GM12878 (cell line): ENCODE data around the gene AMER2. TPM values are rescaled to one million over a fixed set of nuclear protein-coding genes. Genes with fewer than 3 reads are reported as not detected.

Experiments
- ATAC-seq: fragments of 200-7000 bp; cut with Tn5 transposase; 3 replicates; pipeline ENCODE4 v1.9.1; 2020; ENCODE audit warnings: mild to moderate bottlenecking, moderate library complexity
- BruUV-seq: library from RNA; stranded (reverse); fragments of 400-500 nt; replicated peaks from 2 replicates; lab custom pipeline; 2021; lab: Mats Ljungman, UMichigan
- CTCF ChIA-PET: fragments of 300-600 bp; sonication (Branson Sonifier 250); formaldehyde crosslinking; extraction: SDS; loops from one replicate; lab custom pipeline; 2021; ENCODE audit warnings: inconsistent platforms; lab: Yijun Ruan, JAX
- POLR2A ChIA-PET: fragments of 350-600 bp; formaldehyde crosslinking; extraction: SDS; loops from one replicate; lab custom pipeline; 2021; ENCODE audit warnings: inconsistent platforms; lab: Charles Lee
- RAD21 ChIA-PET: fragments of 300-600 bp; sonication (Branson Sonifier 250); formaldehyde crosslinking; loops from one replicate; lab custom pipeline; 2023; ENCODE audit warnings: antibody characterized with exemption; ENCODE audit not compliant: unreplicated experiment; lab: Charles Lee
- SMC1A ChIA-PET: fragments of 300-600 bp; sonication (Branson Sonifier 250); formaldehyde crosslinking; loops from one replicate; lab custom pipeline; 2023; ENCODE audit not compliant: unreplicated experiment, uncharacterized antibody; lab: Charles Lee
- DNase-seq: peaks from one replicate; pipeline ENCODE4 v3.0.0-alpha.2; 2011; ENCODE audit warnings: low read depth, low spot score
- FAIRE-seq: peaks from 3 replicates; lab custom pipeline; 2011; peaks lifted over from hg19 to GRCh38; lab: Jason Lieb, UNC
- H2AFZ ChIP-seq: 2 replicates; pipeline ENCODE4 v1.6.0; 2011; ENCODE audit warnings: low read depth, low read length, control low read depth; ENCODE audit not compliant: control insufficient read depth
- H3K27ac ChIP-seq: 2 replicates; pipeline ENCODE4 v1.5.1; 2011; ENCODE audit warnings: control low read depth; ENCODE audit not compliant: control insufficient read depth, insufficient read depth
- H3K27me3 ChIP-seq, 2 experiments: replicated peaks in 1 of 2; 2 replicates each; pipeline versions ENCODE4 v1.6.0 to v1.6.1; 2011; ENCODE audit warnings: low read length in 1 of 2; ENCODE audit not compliant: control insufficient read depth in 2 of 2, insufficient read depth in 2 of 2
- H3K36me3 ChIP-seq, 2 experiments: 2 replicates each; pipeline ENCODE4 v1.5.1; 2011; ENCODE audit warnings: low read length in 1 of 2; ENCODE audit not compliant: control insufficient read depth in 2 of 2, insufficient read depth in 2 of 2
- H3K4me1 ChIP-seq: 2 replicates; pipeline ENCODE4 v1.6.1; 2011; ENCODE audit warnings: mild to moderate bottlenecking, low read length, moderate library complexity, mixed read lengths; ENCODE audit not compliant: control insufficient read depth, insufficient read depth
- H3K4me2 ChIP-seq: 2 replicates; pipeline ENCODE4 v1.6.0; 2011; ENCODE audit warnings: control low read depth; ENCODE audit not compliant: control insufficient read depth, insufficient read depth
- H3K4me3 ChIP-seq: fragments of 200-600 bp; sonication (generic); 2 replicates; pipeline ENCODE4 v1.5.1; 2016
- H3K79me2 ChIP-seq: 2 replicates; pipeline ENCODE4 v1.6.0; 2011; ENCODE audit warnings: low read length; ENCODE audit not compliant: control insufficient read depth, insufficient read depth
- H3K9ac ChIP-seq: 2 replicates; pipeline ENCODE4 v1.8.0; 2011; ENCODE audit warnings: low read length, control low read depth, mixed read lengths; ENCODE audit not compliant: control insufficient read depth, insufficient read depth
- H3K9me3 ChIP-seq: replicated peaks from 3 replicates; pipeline ENCODE4 v1.5.1; 2011; ENCODE audit warnings: mild to moderate bottlenecking, low read length; ENCODE audit not compliant: control insufficient read depth, insufficient read depth
- H4K20me1 ChIP-seq: 2 replicates; pipeline ENCODE4 v1.6.0; 2011; ENCODE audit not compliant: control insufficient read depth, insufficient read depth
- BMI1 ChIP-seq: fragments of 450-650 bp; IDR thresholded peaks from 2 replicates; pipeline ENCODE4 v1.6.1; 2016; ENCODE audit warnings: mild to moderate bottlenecking, moderate library complexity, borderline replicate concordance
- FOXM1 ChIP-seq: IDR thresholded peaks from 2 replicates; pipeline ENCODE4 v1.6.1; 2012; ENCODE audit warnings: low read depth, mild to moderate bottlenecking, inconsistent platforms, low read length, moderate library complexity
- HDGF ChIP-seq: fragments of 450-650 bp; IDR thresholded peaks from 2 replicates; pipeline ENCODE4 v1.6.1; 2016; ENCODE audit warnings: antibody characterized with exemption
- MEF2A ChIP-seq: IDR thresholded peaks from 2 replicates; pipeline ENCODE4 v1.6.1; 2011; ENCODE audit warnings: low read depth, mild to moderate bottlenecking, low read length, moderate library complexity; ENCODE audit not compliant: insufficient read depth
- SP1 ChIP-seq: IDR thresholded peaks from one replicate; pipeline ENCODE4 v1.6.1; 2011; ENCODE audit warnings: low read depth, low read length
- WGBS: methylation state at CpG from one replicate; pipeline ENCODE4 v1.1.6; 2016; ENCODE audit warnings: low lambda C conversion rate; ENCODE audit not compliant: insufficient replicate concordance, insufficient coverage; ENCODE audit errors: missing lambda C conversion rate; 5-methylcytosine and 5-hydroxymethylcytosine counted together
- in situ Hi-C: fragments of 300-500 bp; cut with MboI; formaldehyde crosslinking; loops from 9 replicates; pipeline ENCODE4 v1.14.3; 2018; ENCODE audit warnings: mixed read lengths
- intact Hi-C: fragments of 100-400 bp; cut with micrococcal nuclease; formaldehyde crosslinking; loops from one replicate; pipeline ENCODE4 v1.14.2; 2022; ENCODE audit not compliant: unreplicated experiment
- polyA plus RNA-seq, 11 experiments: library from polyadenylated mRNA; depleted of rRNA in 4 of 11; unstranded in 6 of 11; stranded (reverse) in 5 of 11; fragments of >200 nt; fragmentation: Nextera tagmentation in 4 of 11; fragmentation: Illumina TruSeq in 1 of 11; extraction: Ambion mirVana in 4 of 11; extraction: Trizol in 1 of 11; gene quantifications; 1 replicate in 1 of 11; 2 replicates in 10 of 11; pipeline versions ENCODE4 v1.2.1 to v1.2.3, GENCODE V29; 2011 to 2016; ENCODE audit warnings: inconsistent platforms in 2 of 11, missing spikeins in 2 of 11, low read depth in 1 of 11
- total RNA-seq, 4 experiments: library from RNA; depleted of rRNA in 3 of 4; stranded (reverse); fragments of >200 nt in 3 of 4; fragmentation: Illumina TruSeq in 1 of 4; extraction: Trizol in 1 of 4; gene quantifications; 2 replicates each; pipeline versions ENCODE4 v1.2.1 to v1.2.3, GENCODE V29; 2013 to 2021
- TF ChIP-seq, protein P1 (sequence below): fragments of 450-650 bp; IDR thresholded peaks from 2 replicates; pipeline ENCODE4 v1.6.1; 2016; ENCODE audit warnings: mild to moderate bottlenecking, moderate library complexity, borderline replicate concordance
- TF ChIP-seq, protein P2 (sequence below): fragments of 450-650 bp; IDR thresholded peaks from 2 replicates; pipeline ENCODE4 v1.6.1; 2017; ENCODE audit warnings: antibody characterized with exemption, mild to moderate bottlenecking, moderate library complexity
- TF ChIP-seq, protein P3 (sequence below): fragments of 450-650 bp; formaldehyde crosslinking; IDR thresholded peaks from 2 replicates; pipeline ENCODE4 v1.4.0; 2020; ENCODE audit warnings: mild to moderate bottlenecking, moderate library complexity

The AMER2 gene
- total and polyA plus RNA-seq, 10 of the 15 experiments (the other 5 are each of a cell fraction or from before 2014, with no cell fraction given): 0.01 to 0.34 (median 0.21) TPM

DNA sequence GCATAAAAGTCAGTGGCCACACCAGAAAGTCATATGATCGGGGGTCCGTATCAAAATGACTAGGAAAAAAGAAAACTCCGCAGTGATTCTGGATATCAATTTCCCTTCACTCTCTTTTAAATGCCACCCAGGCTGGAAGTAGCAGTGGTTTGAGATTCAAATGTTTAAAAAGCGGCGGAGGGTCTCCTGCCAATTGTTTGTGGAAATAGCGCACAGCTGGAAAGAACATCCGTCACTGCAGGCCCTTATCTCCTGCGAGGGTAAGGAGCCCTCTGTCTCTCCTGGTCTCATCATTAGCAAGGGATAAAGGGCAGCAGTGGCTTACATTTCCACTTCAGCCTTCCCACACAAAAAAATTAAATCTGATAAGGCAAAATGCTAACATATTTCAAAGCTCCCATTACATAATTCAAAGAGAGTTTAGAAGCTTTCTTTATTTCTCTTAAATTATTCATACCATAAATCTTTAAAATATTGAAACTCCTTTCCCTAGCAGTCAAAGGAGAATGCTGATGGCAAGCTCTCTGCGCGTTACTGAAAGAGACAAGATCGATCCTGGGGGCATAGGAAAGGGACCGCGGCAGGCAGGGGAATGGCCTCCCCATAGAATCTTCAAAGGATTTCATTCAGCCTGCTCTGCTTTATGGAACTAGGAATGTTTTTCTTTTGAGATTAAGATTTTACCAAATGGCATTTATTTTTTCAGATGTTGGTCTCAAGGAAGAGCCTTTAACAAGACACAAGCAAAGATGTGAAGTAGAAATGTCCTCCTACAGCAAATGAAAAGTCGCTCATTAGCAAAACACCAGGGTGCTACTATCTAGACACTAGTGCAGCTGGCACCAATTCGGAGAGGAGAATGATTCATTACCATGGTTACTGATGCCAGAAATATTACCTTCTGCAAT is 35.0 kb downstream of the AMER2 start (continued):
- TF ChIP-seq, protein P1, sequence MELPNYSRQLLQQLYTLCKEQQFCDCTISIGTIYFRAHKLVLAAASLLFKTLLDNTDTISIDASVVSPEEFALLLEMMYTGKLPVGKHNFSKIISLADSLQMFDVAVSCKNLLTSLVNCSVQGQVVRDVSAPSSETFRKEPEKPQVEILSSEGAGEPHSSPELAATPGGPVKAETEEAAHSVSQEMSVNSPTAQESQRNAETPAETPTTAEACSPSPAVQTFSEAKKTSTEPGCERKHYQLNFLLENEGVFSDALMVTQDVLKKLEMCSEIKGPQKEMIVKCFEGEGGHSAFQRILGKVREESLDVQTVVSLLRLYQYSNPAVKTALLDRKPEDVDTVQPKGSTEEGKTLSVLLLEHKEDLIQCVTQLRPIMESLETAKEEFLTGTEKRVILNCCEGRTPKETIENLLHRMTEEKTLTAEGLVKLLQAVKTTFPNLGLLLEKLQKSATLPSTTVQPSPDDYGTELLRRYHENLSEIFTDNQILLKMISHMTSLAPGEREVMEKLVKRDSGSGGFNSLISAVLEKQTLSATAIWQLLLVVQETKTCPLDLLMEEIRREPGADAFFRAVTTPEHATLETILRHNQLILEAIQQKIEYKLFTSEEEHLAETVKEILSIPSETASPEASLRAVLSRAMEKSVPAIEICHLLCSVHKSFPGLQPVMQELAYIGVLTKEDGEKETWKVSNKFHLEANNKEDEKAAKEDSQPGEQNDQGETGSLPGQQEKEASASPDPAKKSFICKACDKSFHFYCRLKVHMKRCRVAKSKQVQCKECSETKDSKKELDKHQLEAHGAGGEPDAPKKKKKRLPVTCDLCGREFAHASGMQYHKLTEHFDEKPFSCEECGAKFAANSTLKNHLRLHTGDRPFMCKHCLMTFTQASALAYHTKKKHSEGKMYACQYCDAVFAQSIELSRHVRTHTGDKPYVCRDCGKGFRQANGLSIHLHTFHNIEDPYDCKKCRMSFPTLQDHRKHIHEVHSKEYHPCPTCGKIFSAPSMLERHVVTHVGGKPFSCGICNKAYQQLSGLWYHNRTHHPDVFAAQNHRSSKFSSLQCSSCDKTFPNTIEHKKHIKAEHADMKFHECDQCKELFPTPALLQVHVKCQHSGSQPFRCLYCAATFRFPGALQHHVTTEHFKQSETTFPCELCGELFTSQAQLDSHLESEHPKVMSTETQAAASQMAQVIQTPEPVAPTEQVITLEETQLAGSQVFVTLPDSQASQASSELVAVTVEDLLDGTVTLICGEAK: no peak
- TF ChIP-seq BMI1: no peak

DNA sequence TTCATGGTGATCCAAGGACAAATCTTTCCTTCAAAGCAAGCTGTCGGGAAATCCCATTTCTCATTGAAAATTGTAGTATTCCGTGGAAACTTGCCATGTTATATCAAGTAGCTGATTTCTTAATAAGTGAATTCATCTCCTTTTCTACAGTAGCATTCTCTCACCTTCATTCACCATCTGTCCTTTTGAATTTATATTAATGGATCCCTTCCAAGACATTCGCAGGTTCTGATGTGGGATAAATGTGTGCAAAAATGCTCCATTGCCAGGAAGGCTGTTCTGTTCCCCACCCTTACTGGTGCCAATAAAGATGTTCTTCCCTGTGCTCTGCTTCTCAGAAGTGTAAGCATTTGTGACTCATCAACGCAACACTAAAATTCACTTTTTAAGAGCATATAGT is 36.2 kb downstream of the AMER2 start:
- intact Hi-C loops: no loop called here
- WGBS: 64% methylated on average over 4 of the region's 4 CpGs
- H4K20me1 ChIP-seq: no peaks in the 10 kb centered on the region
- SMC1A ChIA-PET: no interaction called here
- H3K79me2 ChIP-seq: no peaks in the 10 kb centered on the region
- RAD21 ChIA-PET: no interaction called here
- POLR2A ChIA-PET: no interaction called here
- DNase-seq: no peak
- no peak for ATAC-seq
- no peaks in the 10 kb centered on the region; a peak in 2 of 4 replicates for H3K27me3 ChIP-seq
- no peak overlapping the region for H3K27ac ChIP-seq
- FAIRE-seq: no peak
- H3K36me3 ChIP-seq: no peaks in the 10 kb centered on the region
- no peak overlapping the region for H3K4me3 ChIP-seq
- in situ Hi-C loops: no loop called here
- no peaks in the 10 kb centered on the region for H3K9me3 ChIP-seq
- no peak overlapping the region for H3K9ac ChIP-seq
- CTCF ChIA-PET: no interaction called here
- H2AFZ ChIP-seq: no peak overlapping the region
- H3K4me1 ChIP-seq: no peaks in the 10 kb centered on the region
- H3K4me2 ChIP-seq: no peak overlapping the region
- no TSS peak for BruUV-seq
- TF ChIP-seq, protein P2, sequence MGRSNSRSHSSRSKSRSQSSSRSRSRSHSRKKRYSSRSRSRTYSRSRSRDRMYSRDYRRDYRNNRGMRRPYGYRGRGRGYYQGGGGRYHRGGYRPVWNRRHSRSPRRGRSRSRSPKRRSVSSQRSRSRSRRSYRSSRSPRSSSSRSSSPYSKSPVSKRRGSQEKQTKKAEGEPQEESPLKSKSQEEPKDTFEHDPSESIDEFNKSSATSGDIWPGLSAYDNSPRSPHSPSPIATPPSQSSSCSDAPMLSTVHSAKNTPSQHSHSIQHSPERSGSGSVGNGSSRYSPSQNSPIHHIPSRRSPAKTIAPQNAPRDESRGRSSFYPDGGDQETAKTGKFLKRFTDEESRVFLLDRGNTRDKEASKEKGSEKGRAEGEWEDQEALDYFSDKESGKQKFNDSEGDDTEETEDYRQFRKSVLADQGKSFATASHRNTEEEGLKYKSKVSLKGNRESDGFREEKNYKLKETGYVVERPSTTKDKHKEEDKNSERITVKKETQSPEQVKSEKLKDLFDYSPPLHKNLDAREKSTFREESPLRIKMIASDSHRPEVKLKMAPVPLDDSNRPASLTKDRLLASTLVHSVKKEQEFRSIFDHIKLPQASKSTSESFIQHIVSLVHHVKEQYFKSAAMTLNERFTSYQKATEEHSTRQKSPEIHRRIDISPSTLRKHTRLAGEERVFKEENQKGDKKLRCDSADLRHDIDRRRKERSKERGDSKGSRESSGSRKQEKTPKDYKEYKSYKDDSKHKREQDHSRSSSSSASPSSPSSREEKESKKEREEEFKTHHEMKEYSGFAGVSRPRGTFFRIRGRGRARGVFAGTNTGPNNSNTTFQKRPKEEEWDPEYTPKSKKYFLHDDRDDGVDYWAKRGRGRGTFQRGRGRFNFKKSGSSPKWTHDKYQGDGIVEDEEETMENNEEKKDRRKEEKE: no peak
- TF ChIP-seq, protein P3, sequence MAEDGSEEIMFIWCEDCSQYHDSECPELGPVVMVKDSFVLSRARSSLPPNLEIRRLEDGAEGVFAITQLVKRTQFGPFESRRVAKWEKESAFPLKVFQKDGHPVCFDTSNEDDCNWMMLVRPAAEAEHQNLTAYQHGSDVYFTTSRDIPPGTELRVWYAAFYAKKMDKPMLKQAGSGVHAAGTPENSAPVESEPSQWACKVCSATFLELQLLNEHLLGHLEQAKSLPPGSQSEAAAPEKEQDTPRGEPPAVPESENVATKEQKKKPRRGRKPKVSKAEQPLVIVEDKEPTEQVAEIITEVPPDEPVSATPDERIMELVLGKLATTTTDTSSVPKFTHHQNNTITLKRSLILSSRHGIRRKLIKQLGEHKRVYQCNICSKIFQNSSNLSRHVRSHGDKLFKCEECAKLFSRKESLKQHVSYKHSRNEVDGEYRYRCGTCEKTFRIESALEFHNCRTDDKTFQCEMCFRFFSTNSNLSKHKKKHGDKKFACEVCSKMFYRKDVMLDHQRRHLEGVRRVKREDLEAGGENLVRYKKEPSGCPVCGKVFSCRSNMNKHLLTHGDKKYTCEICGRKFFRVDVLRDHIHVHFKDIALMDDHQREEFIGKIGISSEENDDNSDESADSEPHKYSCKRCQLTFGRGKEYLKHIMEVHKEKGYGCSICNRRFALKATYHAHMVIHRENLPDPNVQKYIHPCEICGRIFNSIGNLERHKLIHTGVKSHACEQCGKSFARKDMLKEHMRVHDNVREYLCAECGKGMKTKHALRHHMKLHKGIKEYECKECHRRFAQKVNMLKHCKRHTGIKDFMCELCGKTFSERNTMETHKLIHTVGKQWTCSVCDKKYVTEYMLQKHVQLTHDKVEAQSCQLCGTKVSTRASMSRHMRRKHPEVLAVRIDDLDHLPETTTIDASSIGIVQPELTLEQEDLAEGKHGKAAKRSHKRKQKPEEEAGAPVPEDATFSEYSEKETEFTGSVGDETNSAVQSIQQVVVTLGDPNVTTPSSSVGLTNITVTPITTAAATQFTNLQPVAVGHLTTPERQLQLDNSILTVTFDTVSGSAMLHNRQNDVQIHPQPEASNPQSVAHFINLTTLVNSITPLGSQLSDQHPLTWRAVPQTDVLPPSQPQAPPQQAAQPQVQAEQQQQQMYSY (CRISPR knock-in tag): no peak
- TF ChIP-seq FOXM1 (no peak), MEF2A (no peak), SP1 (no peak), HDGF (no peak)
